GM18907 (cell line): ENCODE measurements around the gene SPATA45.
A peak's percentile ranks its signal among the peaks of the same experiment; 100 is the strongest.
"Not testable (repeated sequence)": the region's sequence is repeated elsewhere in the genome, so short reads cannot be mapped to it uniquely, and the experiment has no call there.

Experiments used
- ATAC-seq: cut with Tn5 transposase; IDR thresholded peaks from one replicate; pipeline ENCODE4 v1.9.1; 2021; ENCODE audit warnings: mild to moderate bottlenecking, moderate library complexity; ENCODE audit not compliant: unreplicated experiment

Gene SPATA45

GRCh38 chr1:212847549-212847948 is at the start of gene SPATA45:
SPATA45 (minus strand) TSS chr1:212847649; CDS start chr1:212836149, 11,500 bp downstream.
- no peak for ATAC-seq

- no peak for ATAC-seq
These were observed 44.7 kb upstream of the SPATA45 start for GRCh38 chr1:212892108-212892507.

GRCh38 chr1:212884592-212884991 is 37.1 kb upstream of the SPATA45 start:
- no peak for ATAC-seq

GRCh38 chr1:212879947-212880690 is 32.7 kb upstream of the SPATA45 start:
- ATAC-seq, result no peak

GRCh38 chr1:212878418-212878817 is 31.0 kb upstream of the SPATA45 start:
- ATAC-seq, result no peak

GRCh38 chr1:212873518-212873917 is 26.1 kb upstream of the SPATA45 start:
- peak; percentile 76 for ATAC-seq

GRCh38 chr1:212871976-212872375 is 24.5 kb upstream of the SPATA45 start:
- ATAC-seq, result no peak

- ATAC-seq, result no peak
These were observed 19.7 kb upstream of the SPATA45 start for GRCh38 chr1:212867192-212867591.

- ATAC-seq, result no peak
These were observed 16.8 kb upstream of the SPATA45 start for GRCh38 chr1:212864201-212864600.

- not testable (repeated sequence) for ATAC-seq
These were observed 15.9 kb upstream of the SPATA45 start for GRCh38 chr1:212863345-212863744.

GRCh38 chr1:212862111-212862690 is 14.8 kb upstream of the SPATA45 start:
- ATAC-seq, result no peak

GRCh38 chr1:212860713-212861581 is 13.5 kb upstream of the SPATA45 start:
- no peak for ATAC-seq

GRCh38 chr1:212858461-212859265 is 11.2 kb upstream of the SPATA45 start:
- ATAC-seq, result peak; percentile 23

GRCh38 chr1:212857992-212858460 is 10.6 kb upstream of the SPATA45 start, which contains the start of gene FLVCR1:
FLVCR1 (plus strand) TSS chr1:212858275; CDS start chr1:212858453, 178 bp downstream.
- peak; percentile 96 for ATAC-seq

- no peak for ATAC-seq
These were observed 9.3 kb upstream of the SPATA45 start for GRCh38 chr1:212856755-212857154.

- ATAC-seq, result no peak
These were observed 6.2 kb upstream of the SPATA45 start for GRCh38 chr1:212853658-212854057.

GRCh38 chr1:212852105-212852688 is 4.7 kb upstream of the SPATA45 start:
- no peak for ATAC-seq

- ATAC-seq, result not testable (repeated sequence)
These were observed 2.9 kb downstream of the SPATA45 start for GRCh38 chr1:212844521-212844920.

- ATAC-seq, result no peak
These were observed 9.3 kb downstream of the SPATA45 start for GRCh38 chr1:212838145-212838544.
